GM18508 (cell line): ENCODE data around the gene NTSR1.

Source experiments
- ATAC-seq: cut with Tn5 transposase; IDR thresholded peaks from one replicate; pipeline ENCODE4 v1.9.1; 2021; ENCODE audit warnings: moderate number of reproducible peaks; ENCODE audit not compliant: insufficient read depth, unreplicated experiment

NTSR1 gene

GRCh38 chr20:62766716-62767115 is 58.1 kb downstream of the NTSR1 start:
- no peak for ATAC-seq

GRCh38 chr20:62768234-62768546 is 59.6 kb downstream of the NTSR1 start:
- no peak for ATAC-seq

- no peak for ATAC-seq
Observed at GRCh38 chr20:62768551-62769287, 60.1 kb downstream of the NTSR1 start.

- ATAC-seq, result no peak
Observed at GRCh38 chr20:62769346-62770071, 60.9 kb downstream of the NTSR1 start.

- ATAC-seq, result no peak
Observed at GRCh38 chr20:62770111-62770910, 61.7 kb downstream of the NTSR1 start.

- ATAC-seq, result no peak
Observed at GRCh38 chr20:62770916-62771315, 62.3 kb downstream of the NTSR1 start.

- ATAC-seq, result no peak
Observed at GRCh38 chr20:62771396-62772102, 62.9 kb downstream of the NTSR1 start.

- no peak for ATAC-seq
Observed at GRCh38 chr20:62772103-62772611, 63.5 kb downstream of the NTSR1 start.

- ATAC-seq, result no peak
Observed at GRCh38 chr20:62772619-62772989, 64.0 kb downstream of the NTSR1 start.

GRCh38 chr20:62772990-62773844 is 64.6 kb downstream of the NTSR1 start:
- ATAC-seq, result no peak

GRCh38 chr20:62773845-62774714 is 65.4 kb downstream of the NTSR1 start:
- no peak for ATAC-seq

GRCh38 chr20:62774762-62775161 is 66.1 kb downstream of the NTSR1 start:
- ATAC-seq, result no peak

- no peak for ATAC-seq
Observed at GRCh38 chr20:62775206-62775605, 66.6 kb downstream of the NTSR1 start.

- no peak for ATAC-seq
Observed at GRCh38 chr20:62776035-62776691, 67.5 kb downstream of the NTSR1 start.

GRCh38 chr20:62776692-62777527 is 68.3 kb downstream of the NTSR1 start:
- no peak for ATAC-seq

- ATAC-seq, result no peak
Observed at GRCh38 chr20:62777528-62777830, 68.8 kb downstream of the NTSR1 start.

GRCh38 chr20:62778058-62778457 is 69.4 kb downstream of the NTSR1 start:
- ATAC-seq, result no peak
